ENCODE data around the gene PODXL.

DNA sequence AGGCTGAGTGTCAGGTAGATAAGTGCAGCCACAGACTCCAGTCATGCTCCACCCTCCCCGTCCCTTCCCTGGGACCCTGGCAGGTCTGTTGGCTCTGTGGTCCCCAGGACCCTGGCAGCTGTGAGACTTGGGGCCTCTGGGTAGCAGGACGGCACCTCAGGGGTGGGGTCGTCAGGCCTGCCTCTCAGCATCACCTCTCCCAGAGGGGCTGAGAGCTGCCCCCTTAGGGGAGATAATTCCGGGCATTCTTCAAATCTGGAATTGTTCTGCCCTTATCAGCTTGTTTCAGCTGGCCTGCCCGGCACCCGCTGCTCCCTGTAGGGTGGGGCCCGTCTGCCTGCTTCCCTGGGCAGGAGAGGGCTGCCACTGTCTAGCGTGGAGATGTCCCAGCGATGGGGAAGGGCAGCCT lies 23.3 kb downstream of the PODXL start:
- TF ChIP-seq, protein P1, sequence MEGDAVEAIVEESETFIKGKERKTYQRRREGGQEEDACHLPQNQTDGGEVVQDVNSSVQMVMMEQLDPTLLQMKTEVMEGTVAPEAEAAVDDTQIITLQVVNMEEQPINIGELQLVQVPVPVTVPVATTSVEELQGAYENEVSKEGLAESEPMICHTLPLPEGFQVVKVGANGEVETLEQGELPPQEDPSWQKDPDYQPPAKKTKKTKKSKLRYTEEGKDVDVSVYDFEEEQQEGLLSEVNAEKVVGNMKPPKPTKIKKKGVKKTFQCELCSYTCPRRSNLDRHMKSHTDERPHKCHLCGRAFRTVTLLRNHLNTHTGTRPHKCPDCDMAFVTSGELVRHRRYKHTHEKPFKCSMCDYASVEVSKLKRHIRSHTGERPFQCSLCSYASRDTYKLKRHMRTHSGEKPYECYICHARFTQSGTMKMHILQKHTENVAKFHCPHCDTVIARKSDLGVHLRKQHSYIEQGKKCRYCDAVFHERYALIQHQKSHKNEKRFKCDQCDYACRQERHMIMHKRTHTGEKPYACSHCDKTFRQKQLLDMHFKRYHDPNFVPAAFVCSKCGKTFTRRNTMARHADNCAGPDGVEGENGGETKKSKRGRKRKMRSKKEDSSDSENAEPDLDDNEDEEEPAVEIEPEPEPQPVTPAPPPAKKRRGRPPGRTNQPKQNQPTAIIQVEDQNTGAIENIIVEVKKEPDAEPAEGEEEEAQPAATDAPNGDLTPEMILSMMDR (IDR thresholded peaks at IDR 0.05; ENCODE audit: low read length), result no peak
- no peak for TF ChIP-seq EZH2 (optimal IDR thresholded peaks at IDR 0.05; ENCODE audit: low read depth, low read length)
- TF ChIP-seq EZH2phosphoT487 (IDR thresholded peaks at IDR 0.05; ENCODE audit: low read length), result no peak

Data from MM.1S (cell line).